Neural cell (in vitro differentiated cells): Measurements from ENCODE around the gene SCN10A. TPM values are rescaled to one million over a fixed set of nuclear protein-coding genes. Genes with fewer than 3 reads are reported as not detected.

Experiments used
- H2AFZ ChIP-seq: fragments of 200-600, 300-800 bp; sonication (generic), shearing (Covaris generic); 2 replicates; pipeline ENCODE4 v1.6.0; 2014; ENCODE audit warnings: low read depth, mild to moderate bottlenecking, antibody characterized with exemption, low read length, moderate library complexity
- H3F3A ChIP-seq: fragments of 200-600 bp; shearing (Covaris generic); 2 replicates; pipeline ENCODE4 v1.6.1; 2016; ENCODE audit warnings: mild to moderate bottlenecking, moderate library complexity, mixed read lengths, antibody characterized with exemption, low read length; ENCODE audit not compliant: insufficient read depth, poor library complexity, severe bottlenecking
- H3K27ac ChIP-seq: fragments of 200-600, 300-800 bp; sonication (generic), shearing (Covaris generic); 2 replicates; pipeline ENCODE4 v1.5.1; 2014; ENCODE audit warnings: mild to moderate bottlenecking, low read length, moderate library complexity
- H3K27me3 ChIP-seq: fragments of 300-800, 200-600 bp; sonication (generic), shearing (Covaris generic); 2 replicates; pipeline ENCODE4 v1.6.0; 2014; ENCODE audit warnings: mild to moderate bottlenecking, low read depth, low read length, moderate library complexity; ENCODE audit not compliant: insufficient read depth
- H3K36me3 ChIP-seq: fragments of 300-800, 200-600 bp; sonication (generic), shearing (Covaris generic); 2 replicates; pipeline ENCODE4 v1.5.1; 2014; ENCODE audit warnings: mild to moderate bottlenecking, antibody characterized with exemption, low read length, moderate library complexity; ENCODE audit not compliant: insufficient read depth
- H3K4me2 ChIP-seq: fragments of 300-800, 200-600 bp; sonication (generic), shearing (Covaris generic); 2 replicates; pipeline ENCODE4 v1.6.0; 2014; ENCODE audit warnings: mild to moderate bottlenecking, low read length
- H3K4me3 ChIP-seq: fragments of 300-800, 200-600 bp; sonication (generic), shearing (Covaris generic); 2 replicates; pipeline ENCODE4 v1.5.1; 2014; ENCODE audit warnings: mild to moderate bottlenecking, low read length, moderate library complexity
- H3K79me2 ChIP-seq: fragments of 200-600 bp; shearing (Covaris generic); replicated peaks from 2 replicates; pipeline ENCODE4 v1.6.0; 2014; ENCODE audit warnings: mild to moderate bottlenecking, low read length, moderate library complexity; ENCODE audit not compliant: insufficient read depth
- H3K9ac ChIP-seq: fragments of 300-800, 200-600 bp; sonication (generic), shearing (Covaris generic); 2 replicates; pipeline ENCODE4 v1.6.1; 2016; ENCODE audit warnings: mild to moderate bottlenecking, low read length, mixed read lengths
- H3K9me2 ChIP-seq: fragments of 200-600 bp; shearing (Covaris generic); 2 replicates; pipeline ENCODE4 v1.6.1; 2016; ENCODE audit warnings: mild to moderate bottlenecking, low read length, mixed read lengths; ENCODE audit not compliant: insufficient read depth
- H3K9me3 ChIP-seq: fragments of 200-600, 300-800 bp; sonication (generic), shearing (Covaris generic); 2 replicates; pipeline ENCODE4 v1.6.1; 2016; ENCODE audit warnings: mild to moderate bottlenecking, mixed run types, low read length, moderate library complexity, mixed read lengths
- H4K20me1 ChIP-seq: fragments of 200-600 bp; shearing (Covaris generic); 2 replicates; pipeline ENCODE4 v1.6.1; 2016; ENCODE audit warnings: mild to moderate bottlenecking, mixed run types; ENCODE audit not compliant: insufficient read depth
- CTCF ChIP-seq: fragments of 450-650 bp; IDR thresholded peaks from 2 replicates; pipeline ENCODE4 v1.5.1; 2014; ENCODE audit warnings: antibody characterized with exemption, mild to moderate bottlenecking, moderate library complexity; ENCODE audit not compliant: poor library complexity, severe bottlenecking
- EP300 ChIP-seq: fragments of 450-650 bp; conservative IDR thresholded peaks from 2 replicates; pipeline ENCODE4 v1.6.1; 2014; ENCODE audit warnings: antibody characterized with exemption, mild to moderate bottlenecking, moderate library complexity; ENCODE audit not compliant: poor library complexity, severe bottlenecking
- EZH2 ChIP-seq: fragments of 200-600, 300-800 bp; shearing (Covaris generic), sonication (generic); IDR thresholded peaks from 2 replicates; pipeline ENCODE4 v1.6.1; 2014; ENCODE audit warnings: antibody characterized with exemption, low read length, borderline replicate concordance, mild to moderate bottlenecking; ENCODE audit not compliant: insufficient read depth, poor library complexity, severe bottlenecking
- MXI1 ChIP-seq: fragments of 450-650 bp; conservative IDR thresholded peaks from 2 replicates; pipeline ENCODE4 v1.6.1; 2014; ENCODE audit warnings: antibody characterized with exemption, mild to moderate bottlenecking; ENCODE audit not compliant: poor library complexity, severe bottlenecking
- POLR2AphosphoS5 ChIP-seq: IDR thresholded peaks from 2 replicates; pipeline ENCODE4 v1.6.1; 2012
- RAD21 ChIP-seq: fragments of 450-650 bp; conservative IDR thresholded peaks from 2 replicates; pipeline ENCODE4 v1.6.1; 2014; ENCODE audit warnings: antibody characterized with exemption, mild to moderate bottlenecking, moderate library complexity
- SMC3 ChIP-seq: fragments of 450-650 bp; conservative IDR thresholded peaks from 2 replicates; pipeline ENCODE4 v1.6.1; 2014; ENCODE audit warnings: antibody characterized with exemption, mild to moderate bottlenecking, moderate library complexity; ENCODE audit not compliant: poor library complexity
- TAF1 ChIP-seq: IDR thresholded peaks from 2 replicates; pipeline ENCODE4 v1.6.1; 2012; ENCODE audit warnings: low read depth
- polyA plus RNA-seq: library from polyadenylated mRNA; depleted of rRNA; stranded (reverse); fragments of >200 nt; gene quantifications from 2 replicates; pipeline ENCODE4 v1.2.3, GENCODE V29; 2014
- TF ChIP-seq, protein P1 (sequence below): IDR thresholded peaks from 2 replicates; pipeline ENCODE4 v1.6.1; 2012; ENCODE audit warnings: borderline replicate concordance

Gene SCN10A
- polyA plus RNA-seq, 1 donor from 2014 or later = not detected

DNA sequence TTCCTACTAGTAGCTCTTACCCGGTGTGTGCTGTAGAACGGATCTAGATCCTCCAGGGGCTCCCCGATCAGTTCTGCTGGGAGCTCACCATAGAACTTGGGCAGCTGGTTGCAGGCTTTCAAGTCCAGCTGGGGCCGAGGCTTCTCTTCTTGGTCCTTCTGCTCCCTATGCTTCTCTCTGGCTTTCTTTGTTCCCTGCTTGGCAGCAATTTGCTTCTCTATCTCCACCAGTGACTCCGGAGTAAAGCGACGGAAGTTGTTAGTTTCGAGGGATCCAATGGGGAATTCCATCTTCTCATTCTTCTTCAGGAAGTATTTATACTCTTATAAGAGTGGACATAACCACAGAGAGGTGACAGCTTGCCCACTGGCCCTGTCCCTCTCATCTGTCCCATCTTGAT, 22.3 kb downstream of the SCN10A start:
- Histone ChIP-seq H3K4me3 (no peak overlapping the region), H3K27ac (no peak overlapping the region), H4K20me1 (no peaks in the 10 kb centered on the region), H3K79me2 (no peaks in the 10 kb centered on the region), H3K4me2 (no peak overlapping the region), H3K27me3 (no peaks in the 10 kb centered on the region), H3K9ac (no peak overlapping the region), H3K36me3 (no peaks in the 10 kb centered on the region), H3K9me3 (no peaks in the 10 kb centered on the region), H3F3A (no peaks in the 10 kb centered on the region), H2AFZ (no peak overlapping the region), H3K9me2 (no peaks in the 10 kb centered on the region)
- TF ChIP-seq CTCF = no peak
- no peak for TF ChIP-seq MXI1
- TF ChIP-seq TAF1 = no peak
- no peak for TF ChIP-seq SMC3
- TF ChIP-seq EZH2 = no peak
- TF ChIP-seq POLR2AphosphoS5 = no peak
- TF ChIP-seq EP300 = no peak
- TF ChIP-seq, protein P1, sequence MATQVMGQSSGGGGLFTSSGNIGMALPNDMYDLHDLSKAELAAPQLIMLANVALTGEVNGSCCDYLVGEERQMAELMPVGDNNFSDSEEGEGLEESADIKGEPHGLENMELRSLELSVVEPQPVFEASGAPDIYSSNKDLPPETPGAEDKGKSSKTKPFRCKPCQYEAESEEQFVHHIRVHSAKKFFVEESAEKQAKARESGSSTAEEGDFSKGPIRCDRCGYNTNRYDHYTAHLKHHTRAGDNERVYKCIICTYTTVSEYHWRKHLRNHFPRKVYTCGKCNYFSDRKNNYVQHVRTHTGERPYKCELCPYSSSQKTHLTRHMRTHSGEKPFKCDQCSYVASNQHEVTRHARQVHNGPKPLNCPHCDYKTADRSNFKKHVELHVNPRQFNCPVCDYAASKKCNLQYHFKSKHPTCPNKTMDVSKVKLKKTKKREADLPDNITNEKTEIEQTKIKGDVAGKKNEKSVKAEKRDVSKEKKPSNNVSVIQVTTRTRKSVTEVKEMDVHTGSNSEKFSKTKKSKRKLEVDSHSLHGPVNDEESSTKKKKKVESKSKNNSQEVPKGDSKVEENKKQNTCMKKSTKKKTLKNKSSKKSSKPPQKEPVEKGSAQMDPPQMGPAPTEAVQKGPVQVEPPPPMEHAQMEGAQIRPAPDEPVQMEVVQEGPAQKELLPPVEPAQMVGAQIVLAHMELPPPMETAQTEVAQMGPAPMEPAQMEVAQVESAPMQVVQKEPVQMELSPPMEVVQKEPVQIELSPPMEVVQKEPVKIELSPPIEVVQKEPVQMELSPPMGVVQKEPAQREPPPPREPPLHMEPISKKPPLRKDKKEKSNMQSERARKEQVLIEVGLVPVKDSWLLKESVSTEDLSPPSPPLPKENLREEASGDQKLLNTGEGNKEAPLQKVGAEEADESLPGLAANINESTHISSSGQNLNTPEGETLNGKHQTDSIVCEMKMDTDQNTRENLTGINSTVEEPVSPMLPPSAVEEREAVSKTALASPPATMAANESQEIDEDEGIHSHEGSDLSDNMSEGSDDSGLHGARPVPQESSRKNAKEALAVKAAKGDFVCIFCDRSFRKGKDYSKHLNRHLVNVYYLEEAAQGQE = no peak
- TF ChIP-seq RAD21 = no peak

DNA sequence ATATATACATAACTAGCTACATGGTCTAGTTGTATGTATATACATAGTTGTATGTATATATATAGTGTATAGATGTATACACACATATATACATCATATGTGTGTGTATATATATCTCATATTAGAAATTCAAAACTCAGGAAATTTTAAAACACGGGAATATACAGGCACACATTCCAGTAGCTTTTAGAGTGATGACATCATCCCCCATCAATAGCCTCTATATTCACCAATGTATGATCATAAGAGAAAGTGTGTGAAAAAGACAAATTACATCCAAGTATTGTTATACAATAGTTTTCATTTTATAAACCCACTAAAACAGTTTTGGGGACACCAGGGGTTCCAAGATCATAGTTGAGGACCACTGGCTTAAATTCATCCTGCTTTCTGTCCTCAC, 23.0 kb downstream of the SCN10A start:
- Histone ChIP-seq H3K4me3 (no peak overlapping the region), H3F3A (no peaks in the 10 kb centered on the region), H4K20me1 (no peaks in the 10 kb centered on the region), H3K79me2 (no peaks in the 10 kb centered on the region), H3K9me2 (no peaks in the 10 kb centered on the region), H3K27me3 (no peaks in the 10 kb centered on the region), H2AFZ (no peak overlapping the region), H3K9ac (no peak overlapping the region), H3K27ac (no peak overlapping the region), H3K4me2 (no peak overlapping the region), H3K36me3 (no peaks in the 10 kb centered on the region), H3K9me3 (no peaks in the 10 kb centered on the region)
- TF ChIP-seq MXI1 (no peak), TAF1 (no peak), CTCF (no peak), RAD21 (no peak), POLR2AphosphoS5 (no peak), EP300 (no peak), EZH2 (no peak), SMC3 (no peak)
- TF ChIP-seq, protein P1 = no peak
